Mesodermal cell (in vitro differentiated cells): ENCODE data around the gene GARIN5B. TPM values are rescaled to one million over a fixed set of nuclear protein-coding genes. Genes with fewer than 3 reads are reported as not detected.
"Not testable (repeated sequence)": the region's sequence is repeated elsewhere in the genome, so short reads cannot be mapped to it uniquely, and the experiment has no call there.

Experiments
- H3K27ac ChIP-seq: 2 replicates; pipeline ENCODE4 v1.7.0; 2013; ENCODE audit warnings: mild to moderate bottlenecking, low read depth, low read length, moderate library complexity; ENCODE audit not compliant: severe bottlenecking
- H3K36me3 ChIP-seq: 2 replicates; pipeline ENCODE4 v1.7.1; 2013; ENCODE audit warnings: mild to moderate bottlenecking, low read length, moderate library complexity; ENCODE audit not compliant: control insufficient read depth, insufficient read depth
- H3K4me1 ChIP-seq: one replicate; pipeline ENCODE4 v1.7.1; 2013; ENCODE audit warnings: mild to moderate bottlenecking, low read length; ENCODE audit not compliant: insufficient read depth, control insufficient read depth, poor library complexity, severe bottlenecking
- H3K4me3 ChIP-seq: 2 replicates; pipeline ENCODE4 v1.7.0; 2013; ENCODE audit warnings: low read length, control low read depth, mild to moderate bottlenecking; ENCODE audit not compliant: insufficient read depth, poor library complexity, severe bottlenecking; ENCODE audit errors: extremely low read depth
- H3K9me3 ChIP-seq: 2 replicates; pipeline ENCODE4 v1.7.1; 2013; ENCODE audit warnings: mild to moderate bottlenecking, low read length, moderate library complexity; ENCODE audit not compliant: control insufficient read depth
- WGBS, 2 experiments: methylation state at CpG; one replicate each; pipeline ENCODE4 v1.1.5; 2013; ENCODE audit warnings: missing lambda C conversion rate in 2 of 2; ENCODE audit not compliant: insufficient coverage in 2 of 2; 5-methylcytosine and 5-hydroxymethylcytosine counted together
- polyA plus RNA-seq, 2 experiments: library from polyadenylated mRNA; stranded (reverse); fragments of 50-300 nt; gene quantifications; one replicate each; pipeline ENCODE4 v1.2.3, GENCODE V29; 2013

Gene GARIN5B
- polyA plus RNA-seq (2013, experiment 1 of 2), result 0.44 TPM
- polyA plus RNA-seq (2013, experiment 2 of 2), result 0.20 TPM

DNA sequence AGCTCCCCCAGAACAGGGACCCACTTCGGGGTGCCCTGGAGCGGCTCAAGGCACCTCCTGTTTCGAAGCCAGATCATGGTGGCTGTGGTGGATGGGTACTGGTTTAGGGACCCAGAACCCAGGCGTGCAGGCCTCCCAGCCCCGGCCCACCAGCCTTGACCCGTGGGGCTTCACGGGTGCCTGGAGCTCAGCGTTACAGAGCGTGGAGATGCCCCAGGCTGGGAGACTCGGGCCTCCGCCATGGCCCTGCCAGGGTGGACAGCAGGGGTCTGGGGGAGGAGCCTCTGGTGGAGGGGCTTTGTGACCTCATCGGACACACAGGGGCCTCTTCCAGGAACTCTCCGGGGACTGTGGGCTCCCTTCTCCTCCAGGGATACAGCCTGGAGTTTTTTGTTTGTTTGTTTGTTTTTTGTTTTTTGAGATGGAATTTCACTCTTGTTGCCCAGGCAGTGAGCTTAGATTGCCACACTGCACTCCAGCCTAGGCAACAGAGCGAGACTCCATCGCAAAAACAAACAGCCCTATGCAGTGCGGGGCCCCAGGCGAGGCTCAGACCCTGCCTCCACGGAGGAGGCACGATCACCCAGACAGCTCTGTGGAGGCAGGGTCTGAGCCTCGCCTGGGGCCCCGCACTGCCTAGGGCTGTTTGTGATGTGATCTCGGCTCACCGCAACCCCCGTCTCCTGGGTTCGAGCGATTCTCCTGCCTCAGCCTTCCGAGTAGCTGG, at the start of gene GARIN5B:
GARIN5B (minus strand) TSS at position 271 of the 727 bp plus-strand sequence; CDS start at position 77, 194 bp downstream.
- Histone ChIP-seq H3K36me3 (peaks cover 38% of the 10 kb centered on the region), H3K27ac (no peak within 1 kb of the TSS), H3K4me1 (peaks cover 8% of the 10 kb centered on the region), H3K9me3 (no peaks in the 10 kb centered on the region), H3K4me3 (no peak within 1 kb of the TSS)
- WGBS, 2 experiments, result 76 to 78% methylated on average over 25 to 26 of the region's 27 CpGs

DNA sequence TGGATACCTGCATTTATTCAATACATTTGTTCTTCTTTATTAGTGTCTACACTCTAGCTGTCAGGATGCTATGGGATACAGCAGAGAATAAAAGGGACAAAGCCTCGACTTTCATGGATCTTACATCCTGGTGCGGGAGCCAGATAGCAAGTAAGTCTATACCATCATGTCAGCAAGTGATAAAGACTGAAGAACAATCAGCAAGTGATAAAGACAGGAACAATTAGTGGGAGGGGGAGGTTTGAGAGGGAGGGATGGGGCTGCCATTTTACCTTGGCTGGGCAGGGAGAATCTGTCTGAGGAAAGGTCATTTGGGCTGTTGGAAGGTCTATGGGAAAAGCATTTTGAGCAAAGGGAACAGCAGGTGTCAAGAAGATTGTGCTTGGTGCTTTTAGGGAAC, 47.1 kb upstream of the GARIN5B start:
- H3K27ac ChIP-seq, result no peak overlapping the region
- whole genome bisulfite sequencing, 2 experiments, result 88 to 94% methylated on average over 2 of the region's 2 CpGs
- H3K4me3 ChIP-seq, result no peak overlapping the region
- H3K9me3 ChIP-seq, result peaks cover 21% of the 10 kb centered on the region
- H3K36me3 ChIP-seq, result peaks cover 16% of the 10 kb centered on the region
- peaks cover 9% of the 10 kb centered on the region for H3K4me1 ChIP-seq

DNA sequence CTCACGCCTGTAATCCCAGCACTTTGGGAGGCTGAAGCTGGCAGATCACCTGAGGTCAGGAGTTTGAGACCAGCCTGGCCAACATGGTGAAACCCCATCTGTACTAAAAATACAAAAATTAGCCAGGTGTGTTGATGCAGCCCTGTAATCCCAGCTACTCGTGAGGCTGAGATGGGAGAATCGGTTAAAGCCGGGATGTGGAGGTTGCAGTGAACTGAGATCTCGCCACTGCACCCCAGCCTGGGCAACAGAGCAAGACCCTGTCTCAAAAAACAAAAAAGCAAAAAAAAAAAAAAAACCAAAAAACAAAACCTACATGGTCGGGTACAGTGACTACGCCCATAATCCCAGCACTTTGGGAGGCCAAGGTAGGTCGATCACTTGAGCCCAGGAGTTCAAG, 46.1 kb upstream of the GARIN5B start:
- Histone ChIP-seq H3K36me3 (peaks cover 25% of the 10 kb centered on the region), H3K4me1 (peaks cover 11% of the 10 kb centered on the region), H3K9me3 (peaks cover 21% of the 10 kb centered on the region)
- H3K27ac ChIP-seq, H3K4me3 ChIP-seq: not testable (repeated sequence)
- WGBS, 2 experiments, result 100% methylated on average over 4 to 7 of the region's 8 CpGs

DNA sequence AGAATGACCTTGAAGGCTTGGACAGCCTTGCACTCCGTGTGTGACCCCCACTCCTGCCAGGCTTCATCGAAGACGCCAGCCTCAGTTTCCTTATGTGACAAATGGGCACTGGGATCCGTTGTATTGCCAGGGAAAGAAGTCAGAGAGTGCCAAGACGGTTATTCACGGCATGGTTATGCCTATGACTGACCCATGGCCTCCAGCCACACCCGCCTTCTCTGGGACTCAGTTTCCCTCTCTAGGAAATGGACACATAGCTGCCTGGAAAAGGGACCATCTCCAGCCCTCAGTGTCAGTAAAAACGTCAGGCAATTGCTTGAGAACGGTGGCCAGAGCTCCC, 45.4 kb upstream of the GARIN5B start:
- peak overlapping the region; percentile 100 for H3K27ac ChIP-seq
- H3K9me3 ChIP-seq, result peaks cover 21% of the 10 kb centered on the region
- H3K36me3 ChIP-seq, result peaks cover 32% of the 10 kb centered on the region
- WGBS, 2 experiments, result 74 to 80% methylated on average over 8 to 9 of the region's 9 CpGs
- peak overlapping the region; percentile 90 for H3K4me3 ChIP-seq
- peaks cover 12% of the 10 kb centered on the region for H3K4me1 ChIP-seq

DNA sequence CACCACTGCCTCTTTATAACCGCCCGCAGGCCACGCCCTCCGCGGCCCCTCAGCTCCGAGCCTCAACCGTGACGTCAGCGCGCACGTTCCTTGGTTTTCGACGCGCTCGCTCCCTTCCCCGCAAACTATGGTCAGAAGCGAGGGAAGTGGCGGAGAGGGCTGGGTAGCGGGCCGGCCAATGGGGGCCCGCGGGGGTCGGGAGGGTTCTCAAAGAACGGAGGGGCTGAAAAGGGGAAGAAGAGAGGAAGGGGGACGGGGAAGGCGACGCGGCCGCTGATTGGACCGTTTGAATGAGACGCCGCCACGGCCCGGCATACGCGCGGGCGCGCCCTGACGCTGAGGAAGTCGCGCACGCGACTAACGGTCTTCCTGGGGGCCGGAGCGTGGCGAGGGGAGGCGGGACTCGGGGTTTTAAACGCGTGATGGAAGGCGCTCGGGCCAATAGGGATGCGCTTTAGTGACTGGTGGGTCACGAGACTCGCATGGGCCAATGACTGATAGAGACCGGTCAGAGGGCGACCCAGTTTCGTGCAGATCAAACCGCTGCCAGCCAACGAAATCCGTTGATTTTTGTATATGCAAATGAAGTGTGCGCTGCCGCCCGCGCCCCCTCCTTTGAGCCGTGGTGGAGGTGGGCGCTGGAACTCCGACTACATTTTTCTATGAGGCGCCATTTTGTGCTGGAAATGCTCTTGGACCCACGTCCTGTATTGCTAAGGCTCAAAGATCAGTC, 44.9 kb upstream of the GARIN5B start:
- Histone ChIP-seq H3K27ac (peak overlapping the region; percentile 100), H3K4me1 (peaks cover 12% of the 10 kb centered on the region), H3K4me3 (peak overlapping the region; percentile 90), H3K36me3 (peaks cover 38% of the 10 kb centered on the region), H3K9me3 (peaks cover 21% of the 10 kb centered on the region)
- 1 to 2% methylated on average over 54 to 63 of the region's 72 CpGs for WGBS, 2 experiments

DNA sequence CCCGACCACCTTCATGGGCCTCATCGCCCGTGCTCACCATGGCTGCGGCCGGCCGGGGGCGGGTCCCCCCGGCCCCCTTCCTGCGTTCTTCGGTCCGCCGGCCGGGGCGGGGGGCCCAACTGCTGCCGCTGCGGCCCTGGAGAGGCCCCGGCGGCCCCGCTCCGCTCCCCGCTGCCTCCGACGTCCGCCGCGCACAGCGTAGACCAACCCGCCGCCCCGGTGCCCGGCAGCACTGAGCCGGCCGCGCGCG, 44.4 kb upstream of the GARIN5B start, which contains the start of gene UBE2S:
UBE2S (minus strand) TSS at position 239 of the 250 bp plus-strand sequence; CDS start at position 40, 199 bp downstream.
- 0% methylated on average over 27 to 32 of the region's 36 CpGs for WGBS, 2 experiments
- H3K27ac ChIP-seq, result peak within 1 kb of the TSS; percentile 100
- peak within 1 kb of the TSS; percentile 90 for H3K4me3 ChIP-seq
- peaks cover 42% of the 10 kb centered on the region for H3K36me3 ChIP-seq
- peaks cover 12% of the 10 kb centered on the region for H3K4me1 ChIP-seq
- H3K9me3 ChIP-seq, result peaks cover 21% of the 10 kb centered on the region

DNA sequence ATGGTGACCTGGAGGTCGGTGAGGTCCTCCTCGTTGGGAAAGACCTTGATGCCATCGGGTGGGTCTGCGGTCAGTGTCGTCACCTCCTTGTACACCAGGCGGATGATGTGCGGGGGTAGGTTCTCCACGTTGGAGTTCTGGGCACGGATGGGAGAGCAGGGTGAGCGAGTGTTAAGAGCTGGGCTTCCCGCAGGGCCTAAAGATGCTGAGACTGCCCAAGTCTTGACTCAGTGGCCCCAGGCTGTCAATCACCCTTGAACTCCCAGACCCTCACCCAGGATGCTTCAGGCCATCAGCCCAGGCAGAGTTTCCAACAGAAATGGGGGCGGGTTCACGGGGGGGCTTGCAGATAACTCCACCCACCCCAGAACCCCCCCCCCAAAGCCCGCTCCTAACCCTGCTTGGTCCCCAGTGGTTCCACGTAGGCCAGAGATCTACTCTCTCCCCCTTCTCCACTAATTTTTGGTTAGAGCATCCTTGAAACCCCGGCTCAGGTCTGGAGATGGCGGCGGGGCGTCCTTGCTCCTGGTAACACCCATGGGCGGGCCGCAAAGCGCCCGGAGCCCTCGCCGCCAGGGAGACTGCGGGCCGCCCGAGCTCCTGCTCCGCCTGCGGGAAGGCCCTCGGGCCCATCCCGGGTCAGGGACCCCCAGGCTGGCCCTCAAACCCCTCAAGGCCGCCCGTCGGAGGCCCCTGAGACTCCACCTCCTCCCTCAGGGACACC, 43.9 kb upstream of the GARIN5B start:
- Histone ChIP-seq H3K27ac (peak overlapping the region; percentile 100), H3K4me3 (peak overlapping the region; percentile 90), H3K4me1 (peaks cover 12% of the 10 kb centered on the region), H3K9me3 (peaks cover 21% of the 10 kb centered on the region), H3K36me3 (peaks cover 47% of the 10 kb centered on the region)
- 11 to 12% methylated on average over 26 to 27 of the region's 35 CpGs for WGBS, 2 experiments

DNA sequence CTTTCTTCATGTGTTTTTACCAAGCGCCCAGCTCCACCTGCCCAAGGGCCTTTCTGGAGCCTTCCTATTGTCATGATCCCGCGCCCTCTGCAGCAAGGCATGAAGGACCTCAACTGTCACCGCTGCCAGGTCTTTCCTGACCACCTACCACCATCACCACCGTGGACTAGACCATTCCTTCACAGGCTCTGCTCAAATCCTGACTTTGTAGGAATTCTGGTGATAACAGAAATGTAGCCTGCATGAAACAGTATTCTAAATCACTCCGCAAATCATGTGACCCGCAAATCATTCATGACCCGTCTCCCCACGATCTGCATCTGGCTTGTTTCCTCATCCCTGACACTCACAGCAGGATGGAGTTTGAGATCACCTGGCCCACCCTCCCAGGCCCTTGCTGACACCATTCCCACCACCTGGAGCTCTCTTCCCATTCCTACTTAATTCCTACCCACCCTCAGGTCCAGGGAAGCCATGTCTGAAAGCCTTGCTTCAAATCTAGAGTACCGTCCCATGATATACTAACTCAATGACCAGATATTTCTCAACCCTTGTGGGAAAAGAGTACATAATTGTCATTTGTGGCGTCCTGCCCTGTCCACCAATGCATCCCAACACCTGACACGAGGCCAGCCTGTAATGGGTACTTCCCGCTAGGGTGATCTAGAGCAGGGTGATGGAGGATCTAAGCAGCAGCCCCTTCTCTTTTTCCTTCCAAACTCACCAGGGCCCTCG, 43.2 kb upstream of the GARIN5B start:
- Histone ChIP-seq H3K4me1 (peaks cover 12% of the 10 kb centered on the region), H3K36me3 (peaks cover 53% of the 10 kb centered on the region), H3K27ac (no peak overlapping the region), H3K9me3 (peaks cover 21% of the 10 kb centered on the region), H3K4me3 (peak overlapping the region; percentile 90)
- 82 to 92% methylated on average over 6 to 10 of the region's 14 CpGs for WGBS, 2 experiments

DNA sequence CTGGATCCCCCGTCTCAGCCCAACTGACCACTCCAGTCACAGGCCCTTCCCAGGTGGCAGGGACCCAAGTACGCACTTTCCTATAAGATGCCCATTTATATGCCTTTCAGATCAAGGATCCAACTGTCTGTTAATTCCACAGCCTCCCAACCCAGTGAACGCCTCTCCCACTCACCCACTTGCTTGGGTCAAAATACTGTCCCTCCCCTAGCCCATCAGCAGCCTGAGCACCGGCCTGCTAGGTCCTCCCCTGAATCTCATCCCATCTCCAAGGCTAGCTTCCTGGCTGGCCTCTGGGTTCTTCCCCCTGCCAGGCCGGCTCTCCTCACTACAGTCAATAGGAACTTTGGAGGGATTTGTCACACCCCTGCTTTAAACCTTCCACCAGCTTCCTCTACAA, 42.6 kb upstream of the GARIN5B start:
- H3K9me3 ChIP-seq, result peaks cover 21% of the 10 kb centered on the region
- no peak overlapping the region for H3K27ac ChIP-seq
- peaks cover 58% of the 10 kb centered on the region for H3K36me3 ChIP-seq
- H3K4me1 ChIP-seq, result peaks cover 12% of the 10 kb centered on the region
- WGBS, 2 experiments, result 88 to 96% methylated on average over 4 to 5 of the region's 5 CpGs
- H3K4me3 ChIP-seq, result peak overlapping the region; percentile 90

DNA sequence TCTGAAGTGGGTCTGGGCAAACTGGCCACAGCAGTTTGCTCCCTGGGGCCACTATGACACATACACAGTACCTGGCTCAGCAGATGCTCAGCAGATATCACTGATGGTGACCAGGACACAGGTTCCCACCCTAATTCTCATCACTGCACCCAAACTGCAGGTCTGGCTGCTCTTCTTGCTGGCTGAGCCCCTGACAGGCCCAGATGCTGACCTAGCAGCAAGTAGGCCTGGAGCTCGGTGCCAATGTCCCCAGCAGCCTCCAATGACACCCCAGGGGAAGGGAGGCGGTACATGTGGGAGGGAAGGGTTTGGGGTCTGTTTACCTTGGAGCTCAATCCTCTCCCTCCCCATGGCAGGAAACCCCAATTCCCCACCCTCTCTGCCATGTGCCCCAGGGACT, 39.4 kb upstream of the GARIN5B start:
- Histone ChIP-seq H3K4me3 (no peak overlapping the region), H3K9me3 (no peaks in the 10 kb centered on the region), H3K27ac (no peak overlapping the region), H3K36me3 (peaks cover 64% of the 10 kb centered on the region), H3K4me1 (peaks cover 12% of the 10 kb centered on the region)
- WGBS, 2 experiments, result 88 to 100% methylated on average over 1 of the region's 2 CpGs
